H1 (cell line): ENCODE data around the gene NXPH1. TPM values are rescaled to one million over a fixed set of nuclear protein-coding genes. Genes with fewer than 3 reads are reported as not detected.

Experiments
- CTCF ChIA-PET: fragments of 300-600 bp; sonication (Branson Sonifier 250); formaldehyde crosslinking; loops from one replicate; lab custom pipeline; 2021; ENCODE audit not compliant: partially characterized antibody; lab: Charles Lee
- POLR2A ChIA-PET: fragments of 300-600 bp; sonication (Branson Sonifier 250); formaldehyde crosslinking; loops from one replicate; lab custom pipeline; 2021; ENCODE audit warnings: inconsistent platforms; ENCODE audit not compliant: partially characterized antibody; lab: Charles Lee
- DNase-seq, 2 experiments: peaks; one replicate each; pipeline versions ENCODE4 v3.0.0 to v3.0.0-alpha.2; 2010 to 2022; ENCODE audit warnings: low spot score in 2 of 2, low read depth in 1 of 2, mixed read lengths in 1 of 2
- FAIRE-seq: peaks from 2 replicates; lab custom pipeline; 2011; peaks lifted over from hg19 to GRCh38; lab: Jason Lieb, UNC
- H2AFZ ChIP-seq: 2 replicates; pipeline ENCODE4 v1.8.1; 2012; ENCODE audit warnings: low read length, inconsistent platforms
- H2AK5ac ChIP-seq: 2 replicates; pipeline ENCODE4 v1.6.1; 2013; ENCODE audit warnings: low read depth, low read length
- H2BK120ac ChIP-seq: replicated peaks from 2 replicates; pipeline ENCODE3; 2013; ENCODE audit warnings: low read depth, low read length, inconsistent platforms
- H2BK12ac ChIP-seq: 2 replicates; pipeline ENCODE4 v1.6.1; 2013; ENCODE audit warnings: low read depth, low read length
- H2BK15ac ChIP-seq: 2 replicates; pipeline ENCODE4 v1.6.1; 2013; ENCODE audit warnings: low read length
- H2BK20ac ChIP-seq: 2 replicates; pipeline ENCODE4 v1.6.1; 2013; ENCODE audit warnings: low read length
- H2BK5ac ChIP-seq: 2 replicates; pipeline ENCODE4 v1.6.1; 2013; ENCODE audit warnings: low read depth, low read length
- H3K14ac ChIP-seq: 2 replicates; pipeline ENCODE4 v1.6.1; 2013; ENCODE audit warnings: inconsistent platforms; ENCODE audit not compliant: insufficient read length
- H3K18ac ChIP-seq: 2 replicates; pipeline ENCODE4 v1.6.1; 2013; ENCODE audit warnings: low read length; ENCODE audit errors: extremely low read depth
- H3K23ac ChIP-seq: 2 replicates; pipeline ENCODE4 v1.6.1; 2013; ENCODE audit warnings: inconsistent platforms; ENCODE audit not compliant: insufficient read length
- H3K23me2 ChIP-seq: 2 replicates; pipeline ENCODE4 v1.6.1; 2013; ENCODE audit warnings: low read depth, low read length
- H3K27ac ChIP-seq: 2 replicates; pipeline ENCODE4 v1.6.1; 2011; ENCODE audit warnings: low read depth, low read length, inconsistent platforms
- H3K27me3 ChIP-seq, 4 experiments: replicated peaks in 1 of 4; 1 replicate in 1 of 4; 2 replicates in 3 of 4; pipeline versions ENCODE4 v1.6.1 to v1.8.1; 2011 to 2013; ENCODE audit warnings: low read length in 3 of 4, mild to moderate bottlenecking in 3 of 4, inconsistent platforms in 2 of 4, mixed read lengths in 2 of 4, moderate library complexity in 1 of 4; ENCODE audit not compliant: control insufficient read depth in 3 of 4, insufficient read depth in 3 of 4; ENCODE audit errors: extremely low read depth in 1 of 4
- H3K36me3 ChIP-seq, 4 experiments: 2 replicates each; pipeline versions ENCODE4 v1.6.1 to v1.8.1; 2011 to 2013; ENCODE audit warnings: mild to moderate bottlenecking in 4 of 4, low read length in 3 of 4, moderate library complexity in 2 of 4, control low read depth in 1 of 4, inconsistent platforms in 1 of 4; ENCODE audit not compliant: insufficient read depth in 4 of 4, control insufficient read depth in 2 of 4
- H3K4ac ChIP-seq: replicated peaks from 2 replicates; pipeline ENCODE3; 2013; ENCODE audit warnings: low read length, low read depth, mixed read lengths, inconsistent platforms; ENCODE audit not compliant: insufficient read length
- H3K4me1 ChIP-seq, 4 experiments: replicated peaks in 1 of 4; 1 replicate in 1 of 4; 2 replicates in 3 of 4; pipeline versions ENCODE4 v1.6.1 to v1.8.1; 2011 to 2013; ENCODE audit warnings: low read length in 3 of 4, inconsistent platforms in 2 of 4, mixed read lengths in 1 of 4; ENCODE audit not compliant: insufficient read depth in 4 of 4, control insufficient read depth in 3 of 4
- H3K4me2 ChIP-seq, 2 experiments: 2 replicates each; pipeline versions ENCODE4 v1.6.1 to v1.8.1; 2011 to 2013; ENCODE audit warnings: low read depth in 2 of 2, low read length in 2 of 2, control low read depth in 1 of 2, inconsistent platforms in 1 of 2, mild to moderate bottlenecking in 1 of 2; ENCODE audit not compliant: insufficient read depth in 1 of 2
- H3K4me3 ChIP-seq, 4 experiments: fragments of 200-600, 300-600 bp in 1 of 4; sonication (generic), shearing (Covaris generic), sonication (Bioruptor Twin) in 1 of 4; 2 replicates each; pipeline versions ENCODE4 v1.5.1 to v1.8.1; 2011 to 2016; ENCODE audit warnings: low read length in 4 of 4, low read depth in 3 of 4, control low read depth in 2 of 4, inconsistent platforms in 2 of 4, mild to moderate bottlenecking in 2 of 4, mixed read lengths in 1 of 4, moderate library complexity in 1 of 4; ENCODE audit not compliant: insufficient read depth in 2 of 4; ENCODE audit errors: extremely low read depth in 1 of 4
- H3K56ac ChIP-seq: replicated peaks from 2 replicates; pipeline ENCODE3; 2013; ENCODE audit warnings: low read depth, mild to moderate bottlenecking, mixed read lengths, low read length, inconsistent platforms; ENCODE audit not compliant: insufficient read length
- H3K79me1 ChIP-seq: 2 replicates; pipeline ENCODE4 v1.6.1; 2013; ENCODE audit warnings: low read depth, low read length, control low read depth
- H3K79me2 ChIP-seq, 2 experiments: 2 replicates each; pipeline versions ENCODE4 v1.6.1 to v1.8.1; 2012 to 2013; ENCODE audit warnings: low read length in 2 of 2, mild to moderate bottlenecking in 2 of 2, inconsistent platforms in 1 of 2; ENCODE audit not compliant: insufficient read depth in 2 of 2, control insufficient read depth in 1 of 2
- H3K9ac ChIP-seq, 4 experiments: replicated peaks in 1 of 4; 1 replicate in 1 of 4; 2 replicates in 3 of 4; pipeline versions ENCODE4 v1.6.1 to v1.8.1; 2011 to 2013; ENCODE audit warnings: low read depth in 3 of 4, low read length in 3 of 4, control low read depth in 2 of 4, mild to moderate bottlenecking in 2 of 4, moderate library complexity in 2 of 4, inconsistent platforms in 1 of 4; ENCODE audit errors: extremely low read depth in 1 of 4
- H3K9me3 ChIP-seq, 2 experiments: 2 replicates each; pipeline versions ENCODE4 v1.6.1 to v1.8.1; 2012 to 2013; ENCODE audit warnings: mild to moderate bottlenecking in 2 of 2, moderate library complexity in 2 of 2, control low read depth in 1 of 2, inconsistent platforms in 1 of 2, low read depth in 1 of 2, low read length in 1 of 2, mixed read lengths in 1 of 2; ENCODE audit not compliant: insufficient read depth in 2 of 2
- H4K20me1 ChIP-seq, 2 experiments: replicated peaks in 1 of 2; 2 replicates each; pipeline versions ENCODE3 to v1.8.1; 2011 to 2013; ENCODE audit warnings: inconsistent platforms in 2 of 2, low read length in 2 of 2, mild to moderate bottlenecking in 1 of 2; ENCODE audit not compliant: insufficient read depth in 2 of 2, control insufficient read depth in 1 of 2
- H4K5ac ChIP-seq: 2 replicates; pipeline ENCODE4 v1.6.1; 2013; ENCODE audit warnings: low read length, low read depth, mixed read lengths, inconsistent platforms; ENCODE audit not compliant: insufficient read length
- H4K8ac ChIP-seq: 2 replicates; pipeline ENCODE4 v1.8.0; 2013; ENCODE audit warnings: mild to moderate bottlenecking, moderate library complexity, low read length, inconsistent platforms; ENCODE audit not compliant: insufficient read depth; ENCODE audit errors: extremely low read depth
- H4K91ac ChIP-seq: replicated peaks from 2 replicates; pipeline ENCODE3; 2013; ENCODE audit warnings: low read length, mixed read lengths, inconsistent platforms; ENCODE audit not compliant: insufficient read length
- ATF3 ChIP-seq: IDR thresholded peaks from 2 replicates; pipeline ENCODE4 v1.6.1; 2011; ENCODE audit warnings: low read depth, mild to moderate bottlenecking, low read length; ENCODE audit not compliant: insufficient read depth
- CBX5 ChIP-seq: fragments of 300-800, 300-1000 bp; sonication (generic); IDR thresholded peaks from 2 replicates; pipeline ENCODE4 v1.7.1; 2016; ENCODE audit warnings: antibody characterized with exemption, low read length, low read depth
- E2F6 ChIP-seq: IDR thresholded peaks from 2 replicates; pipeline ENCODE4 v1.6.1; 2012; ENCODE audit warnings: inconsistent platforms
- EZH2 ChIP-seq: fragments of 200-600 bp; sonication (generic); IDR thresholded peaks from 2 replicates; pipeline ENCODE4 v1.7.1; 2012; ENCODE audit warnings: low read depth, mild to moderate bottlenecking, moderate library complexity, low read length, inconsistent platforms; ENCODE audit not compliant: severe bottlenecking
- HDAC2 ChIP-seq, 2 experiments: fragments of 300-600 bp in 1 of 2; sonication (generic) in 1 of 2; IDR thresholded peaks; 2 replicates each; pipeline ENCODE4 v1.6.1; 2011 to 2012; ENCODE audit warnings: low read depth in 2 of 2, low read length in 2 of 2, mild to moderate bottlenecking in 2 of 2, moderate library complexity in 2 of 2, borderline replicate concordance in 1 of 2, inconsistent platforms in 1 of 2
- JUND ChIP-seq: IDR thresholded peaks from 2 replicates; pipeline ENCODE4 v1.6.1; 2011; ENCODE audit warnings: mild to moderate bottlenecking, improper control_type of control experiment, low read length
- KDM1A ChIP-seq: fragments of 200-600, 300-600 bp; sonication (generic); IDR thresholded peaks from 2 replicates; pipeline ENCODE4 v1.7.1; 2016; ENCODE audit warnings: mild to moderate bottlenecking, low read length, borderline replicate concordance
- MAFK ChIP-seq: IDR thresholded peaks from 2 replicates; pipeline ENCODE4 v1.6.1; 2012; ENCODE audit warnings: low read depth, mild to moderate bottlenecking, improper control_type of control experiment, low read length
- NANOG ChIP-seq: IDR thresholded peaks from 2 replicates; pipeline ENCODE4 v1.6.1; 2011; ENCODE audit warnings: low read length, low read depth, mild to moderate bottlenecking, inconsistent platforms; ENCODE audit not compliant: insufficient read depth, poor library complexity, severe bottlenecking
- SP1 ChIP-seq: IDR thresholded peaks from 2 replicates; pipeline ENCODE4 v1.6.1; 2011; ENCODE audit warnings: low read depth, low read length
- SRF ChIP-seq: IDR thresholded peaks from 2 replicates; pipeline ENCODE4 v1.6.1; 2011; ENCODE audit warnings: mild to moderate bottlenecking, low read depth, low read length, moderate library complexity
- SUZ12 ChIP-seq: fragments of 200-600 bp; sonication (generic); IDR thresholded peaks from 2 replicates; pipeline ENCODE4 v1.6.1; 2012; ENCODE audit warnings: mild to moderate bottlenecking, inconsistent platforms, low read length, moderate library complexity, mixed read lengths
- TAF7 ChIP-seq: optimal IDR thresholded peaks from 2 replicates; pipeline ENCODE3; 2011; ENCODE audit warnings: low read depth, mild to moderate bottlenecking, inconsistent platforms, low read length, moderate library complexity, borderline replicate concordance
- WGBS, 2 experiments: shearing (Covaris generic) in 1 of 2; methylation state at CpG; one replicate each; pipeline versions ENCODE4 v1.1.6 to v1.1.7; 2013 to 2015; ENCODE audit warnings: low lambda C conversion rate in 2 of 2, mixed read lengths in 2 of 2, inconsistent platforms in 1 of 2, low coverage in 1 of 2, missing lambda C conversion rate in 1 of 2; ENCODE audit not compliant: insufficient replicate concordance in 2 of 2, insufficient coverage in 1 of 2, insufficient read length in 1 of 2; ENCODE audit errors: extremely low coverage in 1 of 2, missing lambda C conversion rate in 1 of 2; 5-methylcytosine and 5-hydroxymethylcytosine counted together
- polyA plus RNA-seq, 7 experiments: library from polyadenylated mRNA; depleted of rRNA in 3 of 7; stranded (reverse) in 5 of 7; unstranded in 2 of 7; fragments of >200 nt in 5 of 7; fragments of 200-250 nt in 2 of 7; gene quantifications; 1 replicate in 5 of 7; 2 replicates in 1 of 7; 4 replicates in 1 of 7; pipeline versions ENCODE4 v1.2.1 to v1.2.3, GENCODE V29; 2011 to 2013; ENCODE audit warnings: missing spikeins in 2 of 7, mixed read lengths in 2 of 7
- total RNA-seq: library from RNA; stranded (reverse); fragmentation: NEBNext Ultra II Directional; extraction: Animal tissue kit (Norgen Biotek cat#: 25700); gene quantifications from 2 replicates; pipeline ENCODE4 v1.2.1, GENCODE V29; 2021

The NXPH1 gene
- total and polyA plus RNA-seq, 2 of the 8 experiments (the other 6 are each of a cell fraction or from before 2014, with no cell fraction given): 0.14 to 1.0 TPM

GRCh38 chr7:8425223-8425622, 8.2 kb upstream of the NXPH1 start:
- no peaks in the 10 kb centered on the region for H3K79me2 ChIP-seq
- no peak overlapping the region for H3K23ac ChIP-seq
- no peak overlapping the region for H3K4me2 ChIP-seq
- no peak overlapping the region for H2AK5ac ChIP-seq
- H4K5ac ChIP-seq: no peak overlapping the region
- H3K18ac ChIP-seq: no peak overlapping the region
- H2AFZ ChIP-seq: no peak overlapping the region
- H3K4me1 ChIP-seq: no peaks in the 10 kb centered on the region
- TF ChIP-seq SP1 (no peak), E2F6 (no peak), EZH2 (no peak), TAF7 (no peak), SUZ12 (no peak), SRF (no peak), KDM1A (no peak), JUND (no peak), MAFK (no peak), HDAC2 (IDR thresholded peaks at IDR 0.05; ENCODE audit: borderline replicate concordance in 1 of 2, low read depth in 2 of 2, low read length in 2 of 2) (no peak), CBX5 (no peak), NANOG (no peak), ATF3 (no peak)
- no peaks in the 10 kb centered on the region for H3K79me1 ChIP-seq
- no peak overlapping the region for H3K9ac ChIP-seq
- FAIRE-seq (no peak), DNase-seq (no peak)
- no peak overlapping the region for H3K4ac ChIP-seq
- H3K23me2 ChIP-seq: no peaks in the 10 kb centered on the region; the same call in 1 of the 2 replicates
- no peaks in the 10 kb centered on the region for H3K27me3 ChIP-seq
- no peak overlapping the region for H3K14ac ChIP-seq
- POLR2A ChIA-PET: no interaction called here
- H4K8ac ChIP-seq: no peak overlapping the region
- H2BK12ac ChIP-seq: no peak overlapping the region
- H2BK120ac ChIP-seq: no peak overlapping the region
- no peaks in the 10 kb centered on the region for H4K20me1 ChIP-seq
- no peak overlapping the region for H2BK5ac ChIP-seq
- no peak overlapping the region for H3K56ac ChIP-seq
- H3K4me3 ChIP-seq: no peak overlapping the region
- WGBS, 2 experiments: 83% methylated on average over 1 of the region's 1 CpG; no CpG with 5 or more reads in 1 of the 2 experiments
- no peak overlapping the region for H3K27ac ChIP-seq
- H2BK15ac ChIP-seq: no peak overlapping the region
- no peaks in the 10 kb centered on the region for H3K9me3 ChIP-seq
- H2BK20ac ChIP-seq: no peak overlapping the region
- no peaks in the 10 kb centered on the region for H3K36me3 ChIP-seq
- CTCF ChIA-PET: interaction anchor here (0.7 kb wide), 1 partner anchor 13 kb away, joined by 3 read pairs; no protein-coding TSS in a partner anchor
- H4K91ac ChIP-seq: no peak overlapping the region
